Measurements from ENCODE around the gene NHS.

DNA sequence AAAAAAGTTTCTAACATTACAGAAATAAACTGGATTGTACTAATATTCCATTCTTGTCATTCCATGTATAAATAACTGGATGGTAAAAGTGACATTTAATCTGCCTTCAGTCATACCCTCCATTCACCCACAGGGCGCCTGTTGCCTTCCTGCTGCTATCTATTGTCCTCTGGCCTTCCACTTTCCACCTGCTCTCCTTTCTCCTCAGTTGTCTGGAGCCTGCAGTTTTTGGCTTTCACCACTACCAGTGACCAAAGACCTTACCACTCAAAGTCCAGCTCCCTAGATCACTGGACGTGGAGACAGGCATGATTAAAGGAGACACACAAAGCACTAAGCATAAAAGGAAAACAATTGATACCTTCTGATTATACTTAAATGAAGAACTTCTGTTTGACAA lies 46.2 kb upstream of the NHS start:
- TF ChIP-seq MXI1 (IDR thresholded peaks at IDR 0.05; ENCODE audit: borderline replicate concordance, low read depth, low read length) (no peak), YY1 (IDR thresholded peaks at IDR 0.05; ENCODE audit: insufficient read depth, insufficient replicate concordance, low read depth, low read length) (no peak), ZFX (CRISPR knock-in tag; IDR thresholded peaks at IDR 0.05; ENCODE audit: low read depth) (no peak), HDAC1 (CRISPR knock-in tag; IDR thresholded peaks at IDR 0.05) (no peak), CREB1 (IDR thresholded peaks at IDR 0.05) (no peak), CREB1 (CRISPR knock-in tag; IDR thresholded peaks at IDR 0.05) (no peak), CENPT (CRISPR knock-in tag; IDR thresholded peaks at IDR 0.05; ENCODE audit: low read depth) (no peak), CHD2 (IDR thresholded peaks at IDR 0.05; ENCODE audit: low read depth, low read length) (no peak), CTCF (CRISPR knock-in tag; IDR thresholded peaks at IDR 0.05) (no peak), RAD21 (CRISPR knock-in tag; IDR thresholded peaks at IDR 0.05) (no peak)
- TF ChIP-seq, protein P1, sequence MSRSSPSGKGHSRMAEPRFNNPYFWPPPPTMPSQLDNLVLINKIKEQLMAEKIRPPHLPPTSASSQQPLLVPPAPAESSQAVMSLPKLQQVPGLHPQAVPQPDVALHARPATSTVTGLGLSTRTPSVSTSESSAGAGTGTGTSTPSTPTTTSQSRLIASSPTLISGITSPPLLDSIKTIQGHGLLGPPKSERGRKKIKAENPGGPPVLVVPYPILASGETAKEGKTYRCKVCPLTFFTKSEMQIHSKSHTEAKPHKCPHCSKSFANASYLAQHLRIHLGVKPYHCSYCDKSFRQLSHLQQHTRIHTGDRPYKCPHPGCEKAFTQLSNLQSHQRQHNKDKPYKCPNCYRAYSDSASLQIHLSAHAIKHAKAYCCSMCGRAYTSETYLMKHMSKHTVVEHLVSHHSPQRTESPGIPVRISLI (CRISPR knock-in tag; IDR thresholded peaks at IDR 0.05; ENCODE audit: borderline replicate concordance): no peak
- TF ChIP-seq, protein P2, sequence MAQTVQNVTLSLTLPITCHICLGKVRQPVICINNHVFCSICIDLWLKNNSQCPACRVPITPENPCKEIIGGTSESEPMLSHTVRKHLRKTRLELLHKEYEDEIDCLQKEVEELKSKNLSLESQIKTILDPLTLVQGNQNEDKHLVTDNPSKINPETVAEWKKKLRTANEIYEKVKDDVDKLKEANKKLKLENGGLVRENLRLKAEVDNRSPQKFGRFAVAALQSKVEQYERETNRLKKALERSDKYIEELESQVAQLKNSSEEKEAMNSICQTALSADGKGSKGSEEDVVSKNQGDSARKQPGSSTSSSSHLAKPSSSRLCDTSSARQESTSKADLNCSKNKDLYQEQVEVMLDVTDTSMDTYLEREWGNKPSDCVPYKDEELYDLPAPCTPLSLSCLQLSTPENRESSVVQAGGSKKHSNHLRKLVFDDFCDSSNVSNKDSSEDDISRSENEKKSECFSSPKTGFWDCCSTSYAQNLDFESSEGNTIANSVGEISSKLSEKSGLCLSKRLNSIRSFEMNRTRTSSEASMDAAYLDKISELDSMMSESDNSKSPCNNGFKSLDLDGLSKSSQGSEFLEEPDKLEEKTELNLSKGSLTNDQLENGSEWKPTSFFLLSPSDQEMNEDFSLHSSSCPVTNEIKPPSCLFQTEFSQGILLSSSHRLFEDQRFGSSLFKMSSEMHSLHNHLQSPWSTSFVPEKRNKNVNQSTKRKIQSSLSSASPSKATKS (CRISPR knock-in tag; IDR thresholded peaks at IDR 0.05): no peak
